Esophagus (tissue), 2 donors: Measurements from ENCODE around the gene PLXNC1. TPM values are rescaled to one million over a fixed set of nuclear protein-coding genes. Genes with fewer than 3 reads are reported as not detected.

ENCODE experiments used
- H3K27ac ChIP-seq, 2 donors: one replicate each; pipeline ENCODE4 v1.5.1; 2013; ENCODE audit warnings: low read depth in 2 of 2, mild to moderate bottlenecking in 2 of 2, inconsistent platforms in 1 of 2, low read length in 1 of 2, moderate library complexity in 1 of 2
- H3K27me3 ChIP-seq, 2 donors: one replicate each; pipeline ENCODE4 v1.6.1; 2013; ENCODE audit warnings: low read length in 2 of 2, control low read depth in 1 of 2, mild to moderate bottlenecking in 1 of 2; ENCODE audit not compliant: insufficient read depth in 2 of 2, control insufficient read depth in 1 of 2
- H3K36me3 ChIP-seq, 2 donors: one replicate each; pipeline ENCODE4 v1.6.1; 2013; ENCODE audit warnings: low read length in 1 of 2; ENCODE audit not compliant: control insufficient read depth in 2 of 2, insufficient read depth in 2 of 2
- H3K4me1 ChIP-seq, 2 donors: one replicate each; pipeline ENCODE4 v1.6.1; 2013; ENCODE audit warnings: low read length in 1 of 2; ENCODE audit not compliant: control insufficient read depth in 2 of 2, insufficient read depth in 2 of 2
- H3K4me3 ChIP-seq, 2 donors: one replicate each; pipeline ENCODE4 v1.5.1; 2013; ENCODE audit warnings: low read length in 2 of 2, mild to moderate bottlenecking in 2 of 2, low read depth in 1 of 2, moderate library complexity in 1 of 2
- H3K9me3 ChIP-seq, 2 donors: one replicate each; pipeline ENCODE4 v1.6.1; 2013; ENCODE audit warnings: mild to moderate bottlenecking in 2 of 2, low read depth in 1 of 2, low read length in 1 of 2, moderate library complexity in 1 of 2; ENCODE audit not compliant: control insufficient read depth in 2 of 2, insufficient read depth in 1 of 2
- WGBS, 2 donors: extraction: QIAGEN DNeasy Blood & Tissue Kit; methylation state at CpG; one replicate each; pipeline ENCODE4 v1.1.7; 2013; 5-methylcytosine and 5-hydroxymethylcytosine counted together
- polyA plus RNA-seq, 2 donors: library from polyadenylated mRNA; stranded (reverse); fragments of 200-250 nt; gene quantifications; one replicate each; pipeline ENCODE4 v1.2.3, GENCODE V29; 2013
- donor health status: healthy with polysubstance abuse.
- donor health status: Bipolar disorder and iron deficiency.

PLXNC1 gene
- polyA plus RNA-seq, 2 donors = 0.24 to 0.41 TPM

DNA sequence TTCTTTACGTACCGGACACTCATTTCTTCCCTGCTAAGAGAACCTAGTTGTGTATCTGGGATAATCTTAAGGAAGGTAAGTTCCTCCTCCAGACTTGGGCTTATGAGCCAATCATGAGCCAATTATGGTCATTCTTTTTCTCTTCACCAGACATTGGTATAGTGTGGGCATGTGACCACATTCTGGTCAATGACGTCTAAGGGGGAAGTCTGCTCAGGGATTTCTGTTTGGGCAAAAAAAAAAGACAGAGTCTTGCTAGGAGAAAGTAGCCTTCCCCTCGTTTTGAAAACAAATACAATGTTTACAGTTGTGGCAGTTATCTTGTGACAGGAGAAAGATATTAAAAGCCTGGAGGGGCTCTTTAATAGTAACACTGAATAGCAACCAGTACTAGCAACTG is 20.1 kb upstream of the PLXNC1 start:
- WGBS, 2 donors = 65 to 69% methylated on average over 4 of the region's 4 CpGs

DNA sequence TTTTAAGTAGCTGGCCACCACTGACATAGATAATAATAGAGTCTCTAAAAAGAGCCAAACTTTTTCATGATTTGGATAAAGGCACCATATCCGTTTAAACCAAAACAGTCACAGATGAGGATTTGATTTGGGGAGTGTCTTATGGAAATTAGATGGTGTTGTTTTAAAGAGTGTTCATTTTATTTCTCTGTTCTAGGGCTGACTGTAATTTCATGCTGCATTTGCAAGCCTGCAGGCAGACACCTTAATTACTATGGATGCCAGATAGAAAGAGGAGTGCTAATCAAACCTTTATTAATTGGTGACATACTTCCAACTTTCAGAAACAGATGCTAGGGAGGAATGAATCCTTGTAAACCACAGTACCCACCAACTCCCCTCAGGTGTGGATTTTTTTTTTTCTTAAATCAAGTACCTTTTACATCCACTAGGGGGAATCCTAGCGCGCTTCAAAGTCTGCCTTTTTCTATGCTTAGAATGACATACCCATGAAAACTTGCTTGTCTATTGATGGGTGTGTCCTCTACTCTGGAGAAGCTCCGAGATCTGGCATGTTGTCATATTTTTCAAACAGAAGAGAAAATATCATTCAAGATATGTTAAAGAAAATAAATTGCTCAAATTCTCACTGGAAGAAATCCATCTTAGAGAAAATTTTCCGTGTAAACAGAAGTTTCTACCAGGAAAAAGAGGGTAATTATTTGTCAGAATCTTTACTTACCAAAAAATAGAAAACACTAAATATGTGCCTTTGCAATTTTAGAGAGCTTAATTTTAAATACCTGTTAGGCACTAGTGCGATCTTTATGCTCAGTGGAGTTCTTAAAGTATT is 14.2 kb upstream of the PLXNC1 start:
- Histone ChIP-seq H3K4me3 (no peak overlapping the region), H3K27ac (no peak overlapping the region), H3K4me1 (no peaks in the 10 kb centered on the region), H3K27me3 (no peaks in the 10 kb centered on the region), H3K36me3 (no peaks in the 10 kb centered on the region), H3K9me3 (no peaks in the 10 kb centered on the region)
- WGBS, 2 donors = 24 to 32% methylated on average over 6 of the region's 6 CpGs

More for the DNA sequence above, 20.1 kb upstream of the PLXNC1 start:
- Histone ChIP-seq H3K4me1 (no peaks in the 10 kb centered on the region), H3K4me3 (no peak overlapping the region), H3K27me3 (peaks cover 0 to 4% of the 10 kb centered on the region in 2 donors), H3K36me3 (no peaks in the 10 kb centered on the region), H3K9me3 (no peaks in the 10 kb centered on the region), H3K27ac (no peak overlapping the region)

DNA sequence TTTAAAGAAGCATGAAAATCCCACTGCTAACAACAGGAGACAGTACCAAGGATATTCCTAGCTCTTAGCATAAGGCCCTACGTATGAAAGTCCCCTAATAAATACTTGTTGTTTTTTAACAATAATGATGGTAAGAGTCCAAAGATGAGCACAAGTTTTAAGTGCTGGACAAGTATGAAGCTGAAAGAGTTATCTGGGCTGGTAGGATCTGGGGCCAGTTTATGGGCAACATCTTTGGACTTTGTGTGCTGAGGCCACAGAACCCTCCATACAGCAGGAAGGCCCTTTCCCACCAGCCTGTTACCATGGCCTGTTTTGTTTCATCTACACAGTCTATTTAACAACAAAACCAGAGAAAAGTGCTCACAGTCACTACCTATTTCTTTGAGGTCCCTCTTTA is 12.5 kb upstream of the PLXNC1 start:
- no peaks in the 10 kb centered on the region for H3K9me3 ChIP-seq
- no peaks in the 10 kb centered on the region for H3K36me3 ChIP-seq
- H3K4me3 ChIP-seq = no peak overlapping the region
- H3K4me1 ChIP-seq = no peaks in the 10 kb centered on the region
- H3K27ac ChIP-seq = no peak overlapping the region
- 94 to 96% methylated on average over 1 of the region's 1 CpG for WGBS, 2 donors
- no peaks in the 10 kb centered on the region for H3K27me3 ChIP-seq

DNA sequence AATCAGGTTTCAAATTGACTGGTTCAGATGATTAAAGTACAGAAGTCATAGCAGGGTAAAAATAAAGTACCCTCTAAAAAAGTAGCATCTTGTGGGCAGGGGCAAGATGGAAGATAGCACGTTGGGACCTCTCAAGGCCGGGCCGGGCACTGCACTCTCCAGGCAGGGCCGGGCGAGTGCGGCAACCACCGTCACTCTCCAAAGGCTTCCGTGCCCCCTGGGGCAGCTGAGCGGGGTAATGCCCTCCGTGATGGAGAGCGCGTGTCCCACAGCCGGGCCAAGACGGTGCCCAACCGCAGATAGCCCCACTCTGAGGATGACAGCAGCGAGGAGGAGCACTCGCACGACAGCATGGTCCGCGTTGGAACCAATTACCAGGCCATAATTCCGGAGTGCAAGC is 8.6 kb upstream of the PLXNC1 start:
- Histone ChIP-seq H3K9me3 (no peaks in the 10 kb centered on the region), H3K36me3 (no peaks in the 10 kb centered on the region), H3K4me3 (no peak overlapping the region), H3K4me1 (no peaks in the 10 kb centered on the region), H3K27me3 (no peaks in the 10 kb centered on the region), H3K27ac (no peak overlapping the region)
- 91 to 93% methylated on average over 21 of the region's 21 CpGs for WGBS, 2 donors

DNA sequence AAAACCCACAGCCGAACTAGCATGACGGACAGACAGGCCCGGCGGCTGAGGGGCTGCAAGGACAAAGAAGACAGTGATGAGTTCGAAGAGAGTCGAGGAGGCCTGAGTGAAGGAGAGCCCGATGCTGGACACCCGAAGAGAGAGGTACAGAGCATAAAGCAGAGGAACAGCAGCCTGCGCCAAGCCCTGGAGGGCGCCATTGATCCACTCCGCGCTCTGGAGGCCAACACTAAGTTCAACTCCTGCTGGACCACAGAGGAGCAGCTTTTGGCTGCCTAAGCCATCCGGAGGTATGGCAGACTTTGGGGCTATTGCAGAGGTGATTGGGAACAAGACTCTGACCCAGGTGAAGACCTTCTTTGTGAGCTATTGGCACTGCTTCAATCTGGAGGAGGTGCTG is 7.8 kb upstream of the PLXNC1 start:
- Histone ChIP-seq H3K4me3 (no peak overlapping the region), H3K4me1 (no peaks in the 10 kb centered on the region), H3K36me3 (no peaks in the 10 kb centered on the region), H3K27me3 (no peaks in the 10 kb centered on the region), H3K27ac (no peak overlapping the region), H3K9me3 (no peaks in the 10 kb centered on the region)
- 90 to 91% methylated on average over 13 of the region's 13 CpGs for WGBS, 2 donors

DNA sequence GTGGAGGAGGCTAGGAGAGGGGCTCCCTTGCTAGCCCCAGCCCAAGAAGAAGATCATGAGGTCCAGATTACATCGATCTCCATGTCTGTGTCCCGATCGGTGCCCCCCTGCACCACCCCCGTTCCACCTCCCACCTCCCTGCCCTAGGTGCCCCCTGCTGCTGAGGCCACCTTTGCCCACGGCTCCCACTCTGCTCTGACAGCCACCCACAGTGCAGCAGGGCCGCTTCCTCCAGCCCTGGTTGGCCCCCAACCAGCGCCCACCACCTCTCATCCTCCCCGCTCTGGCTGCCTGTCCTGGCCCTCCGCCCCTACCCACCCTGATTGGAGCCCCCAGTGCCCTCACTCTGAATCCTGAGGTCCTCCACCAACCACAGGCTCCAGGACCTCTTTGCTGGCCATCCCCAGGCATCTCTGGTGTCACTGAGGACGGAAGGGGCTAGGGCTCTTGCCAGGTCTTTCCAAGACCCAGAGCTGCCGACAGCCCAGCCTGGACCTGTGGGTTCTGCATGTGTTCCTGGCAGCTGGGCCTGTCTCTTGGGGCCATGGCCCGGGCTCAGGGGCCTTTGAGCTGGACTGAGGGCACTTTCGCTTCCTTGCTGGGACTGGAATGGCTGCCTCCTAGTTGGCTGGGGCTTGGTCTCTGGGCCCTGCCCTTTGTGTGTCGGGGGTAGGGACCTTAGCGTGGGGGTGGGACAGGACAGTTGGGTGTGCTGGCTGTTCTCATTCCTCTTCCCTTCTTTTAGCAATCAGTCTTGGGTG is 7.2 kb upstream of the PLXNC1 start:
- Histone ChIP-seq H3K9me3 (no peaks in the 10 kb centered on the region), H3K4me3 (no peak overlapping the region), H3K27ac (no peak overlapping the region), H3K27me3 (no peaks in the 10 kb centered on the region), H3K4me1 (no peaks in the 10 kb centered on the region), H3K36me3 (no peaks in the 10 kb centered on the region)
- 88 to 94% methylated on average over 15 of the region's 15 CpGs for WGBS, 2 donors

DNA sequence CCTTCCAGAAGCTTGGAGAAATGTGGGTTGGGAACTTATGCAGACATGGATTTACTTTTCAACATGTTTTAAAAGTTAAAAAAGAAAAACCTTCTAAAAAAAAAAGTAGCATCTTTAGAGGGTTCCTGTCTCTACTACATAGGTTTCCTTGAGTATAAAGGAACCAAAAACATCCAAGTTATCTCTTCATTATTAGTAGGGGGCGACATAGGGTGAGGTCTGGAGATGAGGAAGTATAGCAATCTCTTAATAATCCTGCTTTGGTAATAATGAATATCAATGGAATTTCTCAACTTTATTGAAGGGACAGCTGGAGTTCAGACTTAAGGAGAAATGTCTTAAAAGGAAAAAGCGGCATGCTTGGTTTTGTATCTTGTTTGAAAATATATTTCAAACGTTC is 6.5 kb upstream of the PLXNC1 start:
- Histone ChIP-seq H3K9me3 (no peaks in the 10 kb centered on the region), H3K36me3 (no peaks in the 10 kb centered on the region), H3K27ac (no peak overlapping the region), H3K4me1 (no peaks in the 10 kb centered on the region), H3K4me3 (no peak overlapping the region), H3K27me3 (peaks cover 0 to 2% of the 10 kb centered on the region in 2 donors)
- WGBS, 2 donors = 83 to 85% methylated on average over 3 of the region's 3 CpGs

DNA sequence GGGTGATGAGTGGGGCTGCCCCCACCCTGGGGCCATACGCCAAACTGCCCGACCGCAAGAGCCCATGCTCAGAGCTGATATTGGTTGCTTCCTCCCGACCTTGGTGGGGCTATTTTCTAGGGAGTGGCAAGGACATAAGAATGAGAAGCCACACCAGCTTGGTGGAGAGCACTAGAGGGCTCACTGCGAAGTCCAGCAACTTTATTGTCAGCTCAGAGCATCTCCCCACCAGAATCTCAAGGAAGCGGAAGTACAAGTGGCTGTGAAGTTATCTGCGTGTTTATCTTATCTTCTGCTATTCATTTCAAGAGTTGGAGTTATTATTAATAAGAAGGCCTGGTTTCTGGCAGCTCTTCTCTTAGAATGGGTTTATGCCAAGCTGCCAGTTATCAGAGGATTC is 4.9 kb upstream of the PLXNC1 start:
- WGBS, 2 donors = 82 to 88% methylated on average over 7 of the region's 7 CpGs
- H3K4me1 ChIP-seq = peaks cover 0 to 4% of the 10 kb centered on the region in 2 donors
- peaks cover 0 to 9% of the 10 kb centered on the region in 2 donors for H3K27me3 ChIP-seq
- H3K27ac ChIP-seq = no peak overlapping the region
- H3K4me3 ChIP-seq = no peak overlapping the region
- H3K36me3 ChIP-seq = no peaks in the 10 kb centered on the region
- H3K9me3 ChIP-seq = no peaks in the 10 kb centered on the region

DNA sequence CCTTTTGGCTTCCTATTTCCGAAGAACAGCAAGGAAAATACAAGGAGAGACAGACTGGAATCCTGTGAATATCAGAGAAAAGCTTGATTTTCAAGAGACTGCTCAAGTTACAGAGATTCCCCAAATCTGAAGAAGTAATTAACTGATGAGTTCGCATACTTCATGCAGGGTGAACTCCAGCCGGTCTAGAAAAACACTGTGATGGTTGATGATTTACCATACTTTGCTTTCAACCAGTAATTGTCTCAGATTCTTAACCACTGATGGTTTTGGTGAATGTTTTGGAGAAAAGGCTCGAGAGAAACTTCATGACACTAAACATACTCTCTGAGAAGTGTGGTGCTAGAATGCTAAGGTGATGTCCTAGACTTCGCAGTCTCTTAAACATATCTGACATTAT is 4.4 kb upstream of the PLXNC1 start:
- Histone ChIP-seq H3K4me1 (peaks cover under 1 to 4% of the 10 kb centered on the region in 2 donors), H3K27me3 (peaks cover 0 to 9% of the 10 kb centered on the region in 2 donors), H3K9me3 (no peaks in the 10 kb centered on the region), H3K36me3 (no peaks in the 10 kb centered on the region), H3K27ac (no peak overlapping the region), H3K4me3 (no peak overlapping the region)
- 80 to 87% methylated on average over 5 of the region's 5 CpGs for WGBS, 2 donors
